HEK293 (cell line): ENCODE data around the gene ADAMTS12.

Experiments
- CTCF ChIA-PET: fragments of 350-600 bp; formaldehyde crosslinking; extraction: SDS; loops from one replicate; lab custom pipeline; 2021; ENCODE audit warnings: antibody characterized with exemption; lab: Yijun Ruan, JAX
- POLR2A ChIA-PET: fragments of 300-600 bp; formaldehyde crosslinking; extraction: SDS; loops from one replicate; lab custom pipeline; 2020; ENCODE audit warnings: antibody characterized with exemption, inconsistent platforms; lab: Yijun Ruan, JAX
- H3K27ac ChIP-seq: fragments of 200-500 bp; sonication (Bioruptor generic); 2 replicates; pipeline ENCODE4 v1.5.1; 2014; ENCODE audit warnings: low read depth, low read length, control low read depth, inconsistent platforms; ENCODE audit errors: extremely low read depth
- H3K36me3 ChIP-seq, 2 experiments: fragments of 200-500 bp in 1 of 2; sonication (Bioruptor generic) in 1 of 2; 1 replicate in 1 of 2; 2 replicates in 1 of 2; pipeline ENCODE4 v1.5.1; 2014 to 2017; ENCODE audit warnings: inconsistent platforms in 2 of 2, low read length in 2 of 2; ENCODE audit not compliant: control insufficient read depth in 2 of 2, insufficient read depth in 1 of 2
- H3K4me1 ChIP-seq: fragments of 200-500 bp; sonication (Bioruptor generic); 2 replicates; pipeline ENCODE4 v1.5.1; 2014; ENCODE audit warnings: mild to moderate bottlenecking, low read length, inconsistent platforms; ENCODE audit not compliant: control insufficient read depth, insufficient read depth
- H3K4me3 ChIP-seq: 2 replicates; pipeline ENCODE4 v1.5.1; 2011; ENCODE audit warnings: low read depth, mild to moderate bottlenecking, control low read depth, low read length, moderate library complexity
- H3K9me3 ChIP-seq: fragments of 200-500 bp; sonication (Bioruptor generic); 2 replicates; pipeline ENCODE4 v1.5.1; 2014; ENCODE audit warnings: low read depth, low read length, inconsistent platforms; ENCODE audit not compliant: control insufficient read depth, insufficient read depth
- KLF16 ChIP-seq: fragments of 450-650 bp; formaldehyde crosslinking; IDR thresholded peaks from 2 replicates; pipeline ENCODE4 v1.5.1; 2017; ENCODE audit warnings: missing biosample characterization, missing genetic modification characterization
- OVOL3 ChIP-seq: fragments of 450-650 bp; formaldehyde crosslinking; IDR thresholded peaks from 2 replicates; pipeline ENCODE4 v1.5.1; 2016; ENCODE audit warnings: missing biosample characterization, missing genetic modification characterization
- SP7 ChIP-seq: fragments of 450-650 bp; formaldehyde crosslinking; IDR thresholded peaks from 2 replicates; pipeline ENCODE4 v1.5.1; 2016; ENCODE audit warnings: missing biosample characterization, missing genetic modification characterization
- TCF7L2 ChIP-seq: IDR thresholded peaks from 2 replicates; pipeline ENCODE4 v1.6.1; 2011; ENCODE audit warnings: low read depth, mild to moderate bottlenecking, inconsistent platforms, low read length, moderate library complexity, borderline replicate concordance
- ZFP37 ChIP-seq: fragments of 450-650 bp; formaldehyde crosslinking; IDR thresholded peaks from 2 replicates; pipeline ENCODE4 v1.5.1; 2016; ENCODE audit warnings: missing biosample characterization, missing genetic modification characterization
- ZFP69B ChIP-seq: fragments of 450-650 bp; formaldehyde crosslinking; IDR thresholded peaks from 2 replicates; pipeline ENCODE4 v1.5.1; 2016; ENCODE audit warnings: missing biosample characterization, missing genetic modification characterization
- ZNF223 ChIP-seq: fragments of 450-650 bp; formaldehyde crosslinking; IDR thresholded peaks from 2 replicates; pipeline ENCODE4 v1.5.1; 2016; ENCODE audit warnings: missing biosample characterization, missing genetic modification characterization
- ZNF239 ChIP-seq: fragments of 450-650 bp; formaldehyde crosslinking; IDR thresholded peaks from 2 replicates; pipeline ENCODE4 v1.5.1; 2016; ENCODE audit warnings: missing biosample characterization, missing genetic modification characterization
- ZNF354C ChIP-seq: fragments of 450-650 bp; formaldehyde crosslinking; IDR thresholded peaks from 2 replicates; pipeline ENCODE4 v1.5.1; 2016; ENCODE audit warnings: missing biosample characterization, missing genetic modification characterization, low read depth, borderline replicate concordance
- ZNF423 ChIP-seq: fragments of 450-650 bp; formaldehyde crosslinking; IDR thresholded peaks from 2 replicates; pipeline ENCODE4 v1.5.1; 2016; ENCODE audit warnings: missing biosample characterization, missing genetic modification characterization
- ZNF549 ChIP-seq: fragments of 450-650 bp; IDR thresholded peaks from 2 replicates; pipeline ENCODE4 v1.5.1; 2018; ENCODE audit warnings: missing biosample characterization, missing genetic modification characterization, mild to moderate bottlenecking, inconsistent platforms, moderate library complexity
- ZNF555 ChIP-seq: fragments of 450-650 bp; formaldehyde crosslinking; conservative IDR thresholded peaks from 2 replicates; pipeline ENCODE4 v1.5.1; 2017; ENCODE audit warnings: missing biosample characterization, mild to moderate bottlenecking, missing genetic modification characterization, inconsistent platforms
- ZNF558 ChIP-seq: fragments of 450-650 bp; formaldehyde crosslinking; IDR thresholded peaks from 2 replicates; pipeline ENCODE4 v1.5.1; 2016; ENCODE audit warnings: missing biosample characterization, missing genetic modification characterization
- ZNF624 ChIP-seq: fragments of 450-650 bp; formaldehyde crosslinking; IDR thresholded peaks from 2 replicates; pipeline ENCODE4 v1.5.1; 2017; ENCODE audit warnings: missing biosample characterization, missing genetic modification characterization
- ZNF677 ChIP-seq: fragments of 450-650 bp; IDR thresholded peaks from 2 replicates; pipeline ENCODE4 v1.5.0; 2018; ENCODE audit warnings: missing biosample characterization, mild to moderate bottlenecking, missing genetic modification characterization, moderate library complexity
- ZNF792 ChIP-seq: fragments of 450-650 bp; formaldehyde crosslinking; IDR thresholded peaks from 2 replicates; pipeline ENCODE4 v1.5.1; 2016; ENCODE audit warnings: missing biosample characterization, missing genetic modification characterization
- ZNF837 ChIP-seq: fragments of 450-650 bp; formaldehyde crosslinking; IDR thresholded peaks from 2 replicates; pipeline ENCODE4 v1.5.1; 2016; ENCODE audit warnings: missing biosample characterization, missing genetic modification characterization
- ZNF843 ChIP-seq: fragments of 450-650 bp; formaldehyde crosslinking; IDR thresholded peaks from 2 replicates; pipeline ENCODE4 v1.5.1; 2016; ENCODE audit warnings: missing biosample characterization, missing genetic modification characterization
- ZSCAN23 ChIP-seq: fragments of 450-650 bp; formaldehyde crosslinking; IDR thresholded peaks from 2 replicates; pipeline ENCODE4 v1.5.1; 2016; ENCODE audit warnings: missing biosample characterization, missing genetic modification characterization
- TF ChIP-seq, protein P1 (sequence below): fragments of 450-650 bp; formaldehyde crosslinking; IDR thresholded peaks from 2 replicates; pipeline ENCODE4 v1.5.1; 2016; ENCODE audit warnings: missing biosample characterization, missing genetic modification characterization
- TF ChIP-seq, protein P2 (sequence below): IDR thresholded peaks from 2 replicates; pipeline ENCODE4 v1.6.1; 2011; ENCODE audit warnings: mild to moderate bottlenecking, low read depth, low read length, borderline replicate concordance
- TF ChIP-seq, protein P3 (sequence below): fragments of 450-650 bp; formaldehyde crosslinking; IDR thresholded peaks from 2 replicates; pipeline ENCODE4 v1.5.1; 2017; ENCODE audit warnings: missing biosample characterization, mild to moderate bottlenecking, missing genetic modification characterization, moderate library complexity
- TF ChIP-seq, protein P4 (sequence below): fragments of 450-650 bp; formaldehyde crosslinking; optimal IDR thresholded peaks from 2 replicates; pipeline ENCODE3; 2016; ENCODE audit warnings: missing biosample characterization, mild to moderate bottlenecking, missing genetic modification characterization
- TF ChIP-seq, protein P5 (sequence below): sonication (generic); formaldehyde crosslinking; IDR thresholded peaks from 2 replicates; pipeline ENCODE4 v1.8.1; 2022; ENCODE audit warnings: mild to moderate bottlenecking, moderate library complexity, missing genetic modification reagents
- TF ChIP-seq, protein P6 (sequence below): fragments of 450-650 bp; formaldehyde crosslinking; IDR thresholded peaks from 2 replicates; pipeline ENCODE4 v1.5.1; 2016; ENCODE audit warnings: missing biosample characterization, missing genetic modification characterization

The ADAMTS12 gene

DNA sequence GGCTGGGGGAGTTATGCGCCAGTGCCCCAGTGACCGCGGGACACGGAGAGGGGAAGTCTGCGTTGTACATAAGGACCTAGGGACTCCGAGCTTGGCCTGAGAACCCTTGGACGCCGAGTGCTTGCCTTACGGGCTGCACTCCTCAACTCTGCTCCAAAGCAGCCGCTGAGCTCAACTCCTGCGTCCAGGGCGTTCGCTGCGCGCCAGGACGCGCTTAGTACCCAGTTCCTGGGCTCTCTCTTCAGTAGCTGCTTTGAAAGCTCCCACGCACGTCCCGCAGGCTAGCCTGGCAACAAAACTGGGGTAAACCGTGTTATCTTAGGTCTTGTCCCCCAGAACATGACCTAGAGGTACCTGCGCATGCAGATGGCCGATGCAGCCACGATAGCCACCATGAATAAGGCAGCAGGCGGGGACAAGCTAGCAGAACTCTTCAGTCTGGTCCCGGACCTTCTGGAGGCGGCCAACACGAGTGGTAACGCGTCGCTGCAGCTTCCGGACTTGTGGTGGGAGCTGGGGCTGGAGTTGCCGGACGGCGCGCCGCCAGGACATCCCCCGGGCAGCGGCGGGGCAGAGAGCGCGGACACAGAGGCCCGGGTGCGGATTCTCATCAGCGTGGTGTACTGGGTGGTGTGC is 44.7 kb upstream of the ADAMTS12 start, which contains the start of gene RXFP3:
Gene RXFP3 (plus strand): TSS at position 6 of the 636 bp plus-strand sequence. CDS start 355 bp downstream, at position 361.
- Histone ChIP-seq H3K4me1 (no peaks in the 10 kb centered on the region), H3K27ac (no peak within 1 kb of the TSS), H3K9me3 (no peaks in the 10 kb centered on the region), H3K4me3 (no peak within 1 kb of the TSS; the same call in 1 of the 2 replicates), H3K36me3 (no peaks in the 10 kb centered on the region)
- CTCF ChIA-PET = interaction anchor here (2.3 to 3.4 kb wide), 2 partner anchors 33 to 502 kb away, joined by 10 to 35 read pairs; no protein-coding TSS in a partner anchor
- POLR2A ChIA-PET = no interaction called here
- TF ChIP-seq ZNF223 (tag by site-specific recombination) (no peak), ZNF837 (tag by site-specific recombination) (no peak), ZNF558 (tag by site-specific recombination) (no peak), ZNF555 (tag by site-specific recombination) (no peak), SP7 (tag by site-specific recombination) (no peak), ZFP37 (tag by site-specific recombination) (no peak), ZNF624 (tag by site-specific recombination) (no peak), ZNF423 (tag by site-specific recombination) (no peak), ZNF549 (tag by site-specific recombination) (no peak), ZNF843 (tag by site-specific recombination) (no peak)
- TF ChIP-seq, protein P1, sequence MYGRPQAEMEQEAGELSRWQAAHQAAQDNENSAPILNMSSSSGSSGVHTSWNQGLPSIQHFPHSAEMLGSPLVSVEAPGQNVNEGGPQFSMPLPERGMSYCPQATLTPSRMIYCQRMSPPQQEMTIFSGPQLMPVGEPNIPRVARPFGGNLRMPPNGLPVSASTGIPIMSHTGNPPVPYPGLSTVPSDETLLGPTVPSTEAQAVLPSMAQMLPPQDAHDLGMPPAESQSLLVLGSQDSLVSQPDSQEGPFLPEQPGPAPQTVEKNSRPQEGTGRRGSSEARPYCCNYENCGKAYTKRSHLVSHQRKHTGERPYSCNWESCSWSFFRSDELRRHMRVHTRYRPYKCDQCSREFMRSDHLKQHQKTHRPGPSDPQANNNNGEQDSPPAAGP (tag by site-specific recombination) = no peak

DNA sequence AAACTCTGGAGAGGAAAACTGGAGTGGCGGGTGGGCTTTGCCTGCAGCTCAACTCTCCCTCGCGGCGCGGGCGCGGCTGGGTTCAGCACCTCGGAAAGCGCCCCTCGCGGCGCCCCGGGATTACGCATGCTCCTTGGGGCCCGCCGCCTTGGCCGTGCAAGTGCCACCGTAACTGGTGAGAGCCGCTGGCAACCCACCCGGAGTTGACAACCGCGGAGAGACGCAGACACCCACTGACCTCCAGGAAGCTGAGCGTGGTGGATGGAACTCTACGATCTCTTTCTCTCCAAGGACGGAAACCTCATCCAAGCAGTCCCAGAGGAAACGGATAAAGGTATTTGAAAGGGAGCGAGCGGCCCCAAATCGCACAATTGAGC is 44.2 kb upstream of the ADAMTS12 start:
- no peaks in the 10 kb centered on the region for H3K36me3 ChIP-seq
- POLR2A ChIA-PET = no interaction called here
- H3K4me3 ChIP-seq = no peak overlapping the region; the same call in 1 of the 2 replicates
- no peaks in the 10 kb centered on the region for H3K4me1 ChIP-seq
- no peaks in the 10 kb centered on the region for H3K9me3 ChIP-seq
- H3K27ac ChIP-seq = no peak overlapping the region
- CTCF ChIA-PET = interaction anchor here (0.6 to 3.4 kb wide), 10 partner anchors 8 to 578 kb away, joined by 3 to 35 read pairs (median 10); no protein-coding TSS in a partner anchor
- TF ChIP-seq ZSCAN23 (no peak), ZNF792 (no peak), OVOL3 (tag by site-specific recombination) (no peak), ZFP69B (tag by site-specific recombination) (no peak), KLF16 (tag by site-specific recombination) (no peak), ZNF354C (tag by site-specific recombination) (no peak), ZNF677 (no peak), ZNF239 (tag by site-specific recombination) (no peak), TCF7L2 (no peak)
- TF ChIP-seq, protein P2, sequence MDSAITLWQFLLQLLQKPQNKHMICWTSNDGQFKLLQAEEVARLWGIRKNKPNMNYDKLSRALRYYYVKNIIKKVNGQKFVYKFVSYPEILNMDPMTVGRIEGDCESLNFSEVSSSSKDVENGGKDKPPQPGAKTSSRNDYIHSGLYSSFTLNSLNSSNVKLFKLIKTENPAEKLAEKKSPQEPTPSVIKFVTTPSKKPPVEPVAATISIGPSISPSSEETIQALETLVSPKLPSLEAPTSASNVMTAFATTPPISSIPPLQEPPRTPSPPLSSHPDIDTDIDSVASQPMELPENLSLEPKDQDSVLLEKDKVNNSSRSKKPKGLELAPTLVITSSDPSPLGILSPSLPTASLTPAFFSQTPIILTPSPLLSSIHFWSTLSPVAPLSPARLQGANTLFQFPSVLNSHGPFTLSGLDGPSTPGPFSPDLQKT = no peak
- TF ChIP-seq, protein P3, sequence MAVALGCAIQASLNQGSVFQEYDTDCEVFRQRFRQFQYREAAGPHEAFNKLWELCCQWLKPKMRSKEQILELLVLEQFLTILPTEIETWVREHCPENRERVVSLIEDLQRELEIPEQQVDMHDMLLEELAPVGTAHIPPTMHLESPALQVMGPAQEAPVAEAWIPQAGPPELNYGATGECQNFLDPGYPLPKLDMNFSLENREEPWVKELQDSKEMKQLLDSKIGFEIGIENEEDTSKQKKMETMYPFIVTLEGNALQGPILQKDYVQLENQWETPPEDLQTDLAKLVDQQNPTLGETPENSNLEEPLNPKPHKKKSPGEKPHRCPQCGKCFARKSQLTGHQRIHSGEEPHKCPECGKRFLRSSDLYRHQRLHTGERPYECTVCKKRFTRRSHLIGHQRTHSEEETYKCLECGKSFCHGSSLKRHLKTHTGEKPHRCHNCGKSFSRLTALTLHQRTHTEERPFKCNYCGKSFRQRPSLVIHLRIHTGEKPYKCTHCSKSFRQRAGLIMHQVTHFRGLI (tag by site-specific recombination) = no peak
- TF ChIP-seq, protein P4, sequence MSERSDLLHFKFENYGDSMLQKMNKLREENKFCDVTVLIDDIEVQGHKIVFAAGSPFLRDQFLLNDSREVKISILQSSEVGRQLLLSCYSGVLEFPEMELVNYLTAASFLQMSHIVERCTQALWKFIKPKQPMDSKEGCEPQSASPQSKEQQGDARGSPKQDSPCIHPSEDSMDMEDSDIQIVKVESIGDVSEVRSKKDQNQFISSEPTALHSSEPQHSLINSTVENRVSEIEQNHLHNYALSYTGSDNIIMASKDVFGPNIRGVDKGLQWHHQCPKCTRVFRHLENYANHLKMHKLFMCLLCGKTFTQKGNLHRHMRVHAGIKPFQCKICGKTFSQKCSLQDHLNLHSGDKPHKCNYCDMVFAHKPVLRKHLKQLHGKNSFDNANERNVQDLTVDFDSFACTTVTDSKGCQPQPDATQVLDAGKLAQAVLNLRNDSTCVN (tag by site-specific recombination) = peak; percentile 29
- TF ChIP-seq, protein P5, sequence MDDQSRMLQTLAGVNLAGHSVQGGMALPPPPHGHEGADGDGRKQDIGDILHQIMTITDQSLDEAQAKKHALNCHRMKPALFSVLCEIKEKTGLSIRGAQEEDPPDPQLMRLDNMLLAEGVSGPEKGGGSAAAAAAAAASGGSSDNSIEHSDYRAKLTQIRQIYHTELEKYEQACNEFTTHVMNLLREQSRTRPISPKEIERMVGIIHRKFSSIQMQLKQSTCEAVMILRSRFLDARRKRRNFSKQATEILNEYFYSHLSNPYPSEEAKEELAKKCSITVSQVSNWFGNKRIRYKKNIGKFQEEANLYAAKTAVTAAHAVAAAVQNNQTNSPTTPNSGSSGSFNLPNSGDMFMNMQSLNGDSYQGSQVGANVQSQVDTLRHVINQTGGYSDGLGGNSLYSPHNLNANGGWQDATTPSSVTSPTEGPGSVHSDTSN = 0 out of 2 replicates have a peak, but pooled peaks have one; percentile 39
- TF ChIP-seq, protein P6, sequence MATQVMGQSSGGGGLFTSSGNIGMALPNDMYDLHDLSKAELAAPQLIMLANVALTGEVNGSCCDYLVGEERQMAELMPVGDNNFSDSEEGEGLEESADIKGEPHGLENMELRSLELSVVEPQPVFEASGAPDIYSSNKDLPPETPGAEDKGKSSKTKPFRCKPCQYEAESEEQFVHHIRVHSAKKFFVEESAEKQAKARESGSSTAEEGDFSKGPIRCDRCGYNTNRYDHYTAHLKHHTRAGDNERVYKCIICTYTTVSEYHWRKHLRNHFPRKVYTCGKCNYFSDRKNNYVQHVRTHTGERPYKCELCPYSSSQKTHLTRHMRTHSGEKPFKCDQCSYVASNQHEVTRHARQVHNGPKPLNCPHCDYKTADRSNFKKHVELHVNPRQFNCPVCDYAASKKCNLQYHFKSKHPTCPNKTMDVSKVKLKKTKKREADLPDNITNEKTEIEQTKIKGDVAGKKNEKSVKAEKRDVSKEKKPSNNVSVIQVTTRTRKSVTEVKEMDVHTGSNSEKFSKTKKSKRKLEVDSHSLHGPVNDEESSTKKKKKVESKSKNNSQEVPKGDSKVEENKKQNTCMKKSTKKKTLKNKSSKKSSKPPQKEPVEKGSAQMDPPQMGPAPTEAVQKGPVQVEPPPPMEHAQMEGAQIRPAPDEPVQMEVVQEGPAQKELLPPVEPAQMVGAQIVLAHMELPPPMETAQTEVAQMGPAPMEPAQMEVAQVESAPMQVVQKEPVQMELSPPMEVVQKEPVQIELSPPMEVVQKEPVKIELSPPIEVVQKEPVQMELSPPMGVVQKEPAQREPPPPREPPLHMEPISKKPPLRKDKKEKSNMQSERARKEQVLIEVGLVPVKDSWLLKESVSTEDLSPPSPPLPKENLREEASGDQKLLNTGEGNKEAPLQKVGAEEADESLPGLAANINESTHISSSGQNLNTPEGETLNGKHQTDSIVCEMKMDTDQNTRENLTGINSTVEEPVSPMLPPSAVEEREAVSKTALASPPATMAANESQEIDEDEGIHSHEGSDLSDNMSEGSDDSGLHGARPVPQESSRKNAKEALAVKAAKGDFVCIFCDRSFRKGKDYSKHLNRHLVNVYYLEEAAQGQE (tag by site-specific recombination) = peak; percentile 97
